Activated T-cell treated with anti-CD3 and anti-CD28 coated beads, Interleukin-2, amount 50 U/mL, for 72 hours (primary cell): ENCODE measurements around the gene MPPED1. TPM values are rescaled to one million over a fixed set of nuclear protein-coding genes. Genes with fewer than 3 reads are reported as not detected.

Experiments used
- ATAC-seq, 2 donors: fragments of 150-1000 bp; cut with Tn5 transposase; replicated peaks in 1 of 2; 2 replicates each; pipeline ENCODE4 v1.10.0; 2021; ENCODE audit warnings: moderate library complexity in 2 of 2, mild to moderate bottlenecking in 1 of 2
- DNase-seq, 2 donors: peaks; one replicate each; pipeline ENCODE4 v3.0.0; 2021 to 2022; ENCODE audit warnings: mixed read lengths in 1 of 2
- H3K27ac Mint-ChIP-seq: one replicate; pipeline ENCODE4 v1.8.0; 2022; ENCODE audit warnings: mild to moderate bottlenecking, moderate library complexity, mixed read lengths
- H3K27me3 Mint-ChIP-seq: one replicate; pipeline ENCODE4 v1.8.0; 2022; ENCODE audit warnings: low read depth, mixed read lengths
- H3K36me3 Mint-ChIP-seq, 2 donors: one replicate each; pipeline ENCODE4 v1.8.0; 2022; ENCODE audit warnings: mixed read lengths in 2 of 2, mild to moderate bottlenecking in 1 of 2; ENCODE audit not compliant: insufficient read depth in 2 of 2
- H3K4me1 Mint-ChIP-seq: one replicate; pipeline ENCODE4 v1.8.0; 2022; ENCODE audit warnings: low read depth, mixed read lengths
- H3K4me3 Mint-ChIP-seq, 2 donors: one replicate each; pipeline ENCODE4 v1.8.0; 2022; ENCODE audit warnings: mild to moderate bottlenecking in 2 of 2, mixed read lengths in 2 of 2, moderate library complexity in 2 of 2
- H3K9me3 Mint-ChIP-seq, 2 donors: one replicate each; pipeline ENCODE4 v1.8.0; 2022; ENCODE audit warnings: mixed read lengths in 2 of 2
- total RNA-seq, 2 donors: library from RNA; stranded (reverse); gene quantifications; one replicate each; pipeline ENCODE4 v1.2.3, GENCODE V29; 2022

MPPED1 gene
- total RNA-seq, 2 donors from 2014 or later = not detected

DNA sequence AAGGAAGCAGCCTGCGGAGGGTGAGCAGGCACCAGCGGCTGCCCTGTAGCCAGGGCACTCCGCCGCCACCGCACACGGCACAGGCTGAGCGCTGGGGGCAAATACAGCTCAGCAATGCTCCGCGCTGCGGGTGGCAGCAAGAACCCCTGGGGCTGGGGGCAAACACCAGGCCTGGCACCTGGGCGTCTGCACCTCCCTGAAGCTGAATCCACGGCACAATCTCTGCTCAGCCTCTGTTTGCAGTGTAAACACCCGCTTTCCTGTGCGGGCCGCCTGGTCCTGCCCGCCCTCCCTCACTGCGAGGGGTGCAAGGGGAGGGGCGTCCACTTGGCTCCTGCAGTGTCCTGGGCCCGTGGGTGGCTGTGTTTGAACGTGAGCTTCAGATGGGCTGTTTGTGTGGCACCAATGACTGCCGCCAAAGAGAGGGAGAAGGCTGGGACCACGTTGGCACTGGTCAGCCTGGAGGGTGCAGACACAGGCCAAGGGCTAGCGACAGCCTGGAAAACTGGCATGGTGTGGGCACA lies 14.8 kb upstream of the MPPED1 start:
- Mint-ChIP-seq H3K36me3 (no peaks in the 10 kb centered on the region), H3K27ac (no peak overlapping the region), H3K27me3 (peaks cover 17% of the 10 kb centered on the region), H3K9me3 (no peaks in the 10 kb centered on the region), H3K4me1 (no peaks in the 10 kb centered on the region), H3K4me3 (no peak overlapping the region)
- ATAC-seq (no peak), DNase-seq (no peak)

DNA sequence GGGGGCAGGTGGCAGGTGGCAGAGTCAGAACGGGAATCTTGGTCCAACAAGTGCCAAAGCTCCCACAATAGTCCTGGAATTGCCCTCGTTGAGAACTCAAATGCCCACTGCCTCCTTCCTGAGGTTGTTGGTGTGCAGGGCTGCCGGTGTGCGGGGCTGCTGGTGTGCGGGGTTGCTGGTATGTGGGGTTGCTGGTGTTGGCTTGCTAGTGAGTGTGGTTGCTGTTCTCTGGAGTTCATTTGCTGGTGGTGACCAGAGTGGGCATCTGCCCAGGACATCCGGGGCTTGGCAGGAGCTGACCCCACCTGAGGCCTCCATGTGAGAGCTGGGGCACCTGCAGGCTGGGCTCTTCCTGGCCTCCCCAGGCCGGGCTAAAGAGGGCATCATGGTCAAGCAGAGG lies 14.0 kb upstream of the MPPED1 start:
- no peaks in the 10 kb centered on the region for H3K36me3 Mint-ChIP-seq
- ATAC-seq = no peak
- H3K27ac Mint-ChIP-seq = no peak overlapping the region

DNA sequence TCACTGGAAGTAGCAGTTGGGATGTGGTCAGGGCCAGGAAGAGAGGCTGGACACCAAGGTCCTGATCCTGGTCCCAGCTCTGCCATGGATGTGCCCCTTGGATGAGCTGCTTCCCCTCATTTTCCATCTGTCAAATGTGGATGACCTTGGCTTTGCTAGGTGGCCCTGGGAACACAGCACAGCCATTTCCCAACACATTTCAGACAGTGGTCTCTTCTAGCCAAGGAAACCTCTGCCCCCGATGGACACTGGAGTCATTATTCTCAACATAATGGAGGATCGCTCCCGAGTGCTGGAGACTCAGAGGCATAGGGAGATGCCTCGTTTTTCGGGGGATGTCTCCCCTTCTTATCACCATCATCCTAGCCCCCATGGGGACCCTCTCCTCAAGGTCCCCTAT lies 13.6 kb upstream of the MPPED1 start:
- peaks cover 17% of the 10 kb centered on the region for H3K27me3 Mint-ChIP-seq
- H3K4me1 Mint-ChIP-seq = no peaks in the 10 kb centered on the region
- H3K27ac Mint-ChIP-seq = no peak overlapping the region
- no peaks in the 10 kb centered on the region for H3K9me3 Mint-ChIP-seq
- DNase-seq (no peak), ATAC-seq (no peak)
- H3K4me3 Mint-ChIP-seq = no peak overlapping the region
- no peaks in the 10 kb centered on the region for H3K36me3 Mint-ChIP-seq

More for the DNA sequence above, 14.0 kb upstream of the MPPED1 start:
- peaks cover 17% of the 10 kb centered on the region for H3K27me3 Mint-ChIP-seq
- no peaks in the 10 kb centered on the region for H3K9me3 Mint-ChIP-seq
- no peak overlapping the region for H3K4me3 Mint-ChIP-seq
- no peaks in the 10 kb centered on the region for H3K4me1 Mint-ChIP-seq
- no peak for DNase-seq

DNA sequence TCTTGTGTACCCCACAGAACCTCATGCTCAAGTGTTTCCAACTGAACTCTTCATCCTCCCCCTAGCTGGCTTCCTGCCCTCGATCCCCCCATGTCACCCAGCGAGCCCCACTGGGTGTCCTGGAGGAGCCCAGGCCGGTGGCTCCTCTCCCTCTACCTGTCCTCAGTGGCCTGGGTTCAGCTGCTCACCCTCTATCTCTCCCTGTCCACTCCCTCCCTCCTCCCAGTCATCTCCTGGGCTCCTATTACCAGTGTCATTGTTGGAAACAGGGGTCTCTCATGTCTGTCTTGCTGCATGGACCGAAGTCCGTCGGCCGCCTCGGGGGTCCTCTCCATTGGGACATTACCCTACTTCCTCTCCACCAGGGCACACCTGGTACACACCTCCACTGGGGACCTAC lies 12.9 kb upstream of the MPPED1 start:
- peaks cover 17% of the 10 kb centered on the region for H3K27me3 Mint-ChIP-seq
- ATAC-seq (no peak), DNase-seq (no peak)
- no peaks in the 10 kb centered on the region for H3K36me3 Mint-ChIP-seq
- no peak overlapping the region for H3K4me3 Mint-ChIP-seq
- no peak overlapping the region for H3K27ac Mint-ChIP-seq
- no peaks in the 10 kb centered on the region for H3K9me3 Mint-ChIP-seq
- no peaks in the 10 kb centered on the region for H3K4me1 Mint-ChIP-seq

DNA sequence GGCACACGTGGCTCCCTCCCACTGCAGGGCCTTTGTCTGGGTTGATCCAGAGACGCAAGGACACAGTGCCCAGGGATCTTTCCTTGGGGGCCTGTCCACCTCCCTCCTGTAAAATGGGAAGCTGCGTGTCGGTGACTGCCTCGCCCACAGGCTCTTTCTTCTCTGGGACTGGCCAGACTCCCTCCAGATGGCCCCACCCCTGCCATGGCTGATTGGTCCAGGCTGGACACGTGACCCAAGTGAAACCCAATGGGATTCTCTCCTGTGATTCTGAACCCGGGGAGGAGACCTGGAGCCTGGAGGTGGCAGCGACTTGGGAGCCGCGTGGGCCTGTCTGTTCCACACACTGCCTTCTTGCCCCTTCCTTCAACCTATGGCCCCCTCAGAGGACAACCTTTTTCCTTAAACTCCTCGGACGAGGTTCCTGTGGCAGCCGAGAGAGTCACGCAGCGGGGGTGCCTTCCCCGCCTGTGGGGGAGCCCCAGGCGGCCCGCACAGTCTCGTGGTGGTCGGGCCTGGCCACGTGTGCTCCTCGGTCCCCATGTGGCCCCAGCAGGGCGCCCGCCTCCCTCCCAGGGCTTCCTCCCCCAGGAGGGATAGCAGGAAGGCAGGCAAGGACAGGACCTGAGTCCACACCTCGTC lies 12.4 kb upstream of the MPPED1 start:
- H3K36me3 Mint-ChIP-seq = no peaks in the 10 kb centered on the region
- no peaks in the 10 kb centered on the region for H3K9me3 Mint-ChIP-seq
- H3K27ac Mint-ChIP-seq = no peak overlapping the region
- no peak overlapping the region for H3K4me3 Mint-ChIP-seq
- no peak for ATAC-seq
- no peaks in the 10 kb centered on the region for H3K4me1 Mint-ChIP-seq
- DNase-seq = no peak
- H3K27me3 Mint-ChIP-seq = peaks cover 17% of the 10 kb centered on the region

DNA sequence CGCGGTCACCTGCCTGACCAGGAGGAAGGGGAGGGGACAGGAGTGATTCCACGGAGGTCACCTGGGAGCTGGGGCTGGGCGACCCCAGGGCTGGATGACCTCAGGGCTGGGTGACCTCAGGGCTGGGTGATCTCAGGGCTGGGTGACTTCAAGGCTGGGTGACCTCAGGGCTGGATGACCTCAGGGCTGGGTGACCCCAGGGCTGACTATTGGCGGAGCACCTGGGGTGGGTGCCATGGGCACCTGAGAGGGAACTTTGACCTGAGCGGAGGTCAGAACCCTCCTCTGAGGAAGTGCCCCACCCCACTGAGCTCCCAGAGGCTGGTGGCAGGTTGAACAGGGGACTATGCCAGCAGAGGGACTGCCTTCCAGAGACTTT lies 11.8 kb upstream of the MPPED1 start:
- DNase-seq (no peak), ATAC-seq (no peak)
- no peaks in the 10 kb centered on the region for H3K9me3 Mint-ChIP-seq
- H3K4me3 Mint-ChIP-seq = no peak overlapping the region
- peaks cover 17% of the 10 kb centered on the region for H3K27me3 Mint-ChIP-seq
- no peaks in the 10 kb centered on the region for H3K36me3 Mint-ChIP-seq
- no peak overlapping the region for H3K27ac Mint-ChIP-seq
- no peaks in the 10 kb centered on the region for H3K4me1 Mint-ChIP-seq

DNA sequence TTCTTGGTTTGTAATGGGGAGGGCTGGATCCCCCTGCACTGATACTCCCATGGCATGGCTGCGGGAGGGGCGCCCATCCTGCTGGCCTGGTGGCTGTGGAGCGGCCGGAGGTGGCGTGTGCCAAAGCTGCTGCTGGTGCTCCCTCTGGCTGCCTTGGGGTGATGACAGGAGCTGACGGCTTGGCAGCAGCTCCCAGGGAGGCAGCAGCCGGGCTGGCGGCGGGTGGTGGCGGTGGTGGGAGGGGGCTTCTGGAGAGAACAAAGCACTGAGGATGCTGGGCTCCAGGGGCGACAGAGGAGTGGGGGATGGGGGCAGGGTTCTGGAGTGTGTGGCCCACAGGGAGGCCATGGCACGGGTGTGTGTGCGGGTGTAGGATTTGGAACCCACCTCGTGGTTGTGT lies 11.4 kb upstream of the MPPED1 start:
- Mint-ChIP-seq H3K36me3 (no peaks in the 10 kb centered on the region), H3K4me3 (no peak overlapping the region), H3K27me3 (peaks cover 17% of the 10 kb centered on the region), H3K9me3 (no peaks in the 10 kb centered on the region), H3K4me1 (no peaks in the 10 kb centered on the region), H3K27ac (no peak overlapping the region)
- DNase-seq (no peak), ATAC-seq (no peak)

DNA sequence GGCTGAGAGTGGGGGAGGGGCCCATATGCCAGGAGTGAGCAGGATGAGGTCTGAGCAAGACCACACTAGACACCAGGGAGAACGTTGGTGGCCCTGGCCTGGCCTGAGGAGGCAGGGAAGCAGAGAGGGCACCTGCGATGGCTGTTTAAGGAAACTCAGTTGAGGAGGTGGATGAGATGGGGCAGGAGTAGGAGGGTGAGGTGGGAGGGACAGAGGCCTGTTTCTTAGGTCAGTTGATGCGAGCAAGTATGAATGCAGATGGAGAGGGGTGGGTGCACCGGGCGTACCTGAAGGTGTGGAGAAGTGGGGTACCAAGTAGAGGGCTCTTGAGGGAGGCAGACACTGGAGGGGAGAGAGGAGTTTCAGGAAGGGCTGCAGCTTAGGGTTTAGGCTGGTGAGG lies 10.6 kb upstream of the MPPED1 start:
- no peaks in the 10 kb centered on the region for H3K9me3 Mint-ChIP-seq
- peaks cover 17% of the 10 kb centered on the region for H3K27me3 Mint-ChIP-seq
- H3K36me3 Mint-ChIP-seq = no peaks in the 10 kb centered on the region
- no peak overlapping the region for H3K27ac Mint-ChIP-seq
- no peak for DNase-seq
- no peaks in the 10 kb centered on the region for H3K4me1 Mint-ChIP-seq
- H3K4me3 Mint-ChIP-seq = no peak overlapping the region
- ATAC-seq = no peak

DNA sequence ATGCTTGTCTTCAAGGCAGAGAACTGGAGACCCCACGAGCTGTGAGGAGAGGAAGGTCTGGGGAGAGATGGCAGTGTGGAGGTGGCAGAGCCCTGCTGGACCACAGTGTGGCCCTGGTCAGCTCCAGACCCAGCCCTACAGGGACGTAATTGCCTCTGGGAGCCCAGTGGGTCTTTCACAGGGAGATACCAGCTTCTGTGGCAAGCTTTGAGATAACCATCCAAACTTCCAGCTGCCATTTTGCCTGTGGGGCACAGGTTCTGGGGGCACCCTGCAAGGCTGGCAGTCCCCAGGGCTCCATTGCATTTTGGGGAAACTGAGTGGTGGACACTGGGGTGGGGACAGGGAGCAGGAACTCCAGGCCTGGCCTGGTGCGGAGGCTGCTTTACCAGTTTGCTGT lies 10.2 kb upstream of the MPPED1 start:
- H3K27ac Mint-ChIP-seq = no peak overlapping the region
- H3K4me3 Mint-ChIP-seq = no peak overlapping the region
- no peaks in the 10 kb centered on the region for H3K4me1 Mint-ChIP-seq
- ATAC-seq (no peak), DNase-seq (no peak)
- H3K36me3 Mint-ChIP-seq = no peaks in the 10 kb centered on the region
- H3K27me3 Mint-ChIP-seq = peaks cover 17% of the 10 kb centered on the region
- H3K9me3 Mint-ChIP-seq = no peaks in the 10 kb centered on the region

DNA sequence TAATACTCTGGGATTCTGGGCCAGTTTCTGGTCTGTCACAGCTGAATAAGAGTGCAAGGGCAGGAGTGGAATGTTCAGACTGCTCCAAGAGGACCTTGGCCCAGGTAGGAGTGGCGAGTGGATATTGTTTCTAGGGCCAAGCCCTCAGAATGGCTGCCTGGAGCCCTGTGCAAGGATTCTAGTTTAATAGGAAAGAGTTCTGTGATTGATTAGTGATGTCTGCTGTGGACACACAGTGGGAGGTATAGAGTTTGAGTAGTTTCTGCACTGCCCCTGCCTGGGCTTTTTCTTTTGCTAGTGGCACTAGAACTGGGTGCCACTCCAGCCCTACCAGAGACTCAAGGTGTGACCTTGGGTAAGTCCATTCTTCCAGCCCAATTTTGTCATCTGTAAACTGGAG lies 9.7 kb upstream of the MPPED1 start:
- peaks cover 17% of the 10 kb centered on the region for H3K27me3 Mint-ChIP-seq
- H3K4me1 Mint-ChIP-seq = no peaks in the 10 kb centered on the region
- H3K36me3 Mint-ChIP-seq = no peaks in the 10 kb centered on the region
- DNase-seq (no peak), ATAC-seq (no peak)
- no peak overlapping the region for H3K27ac Mint-ChIP-seq
- no peaks in the 10 kb centered on the region for H3K9me3 Mint-ChIP-seq
- no peak overlapping the region for H3K4me3 Mint-ChIP-seq

DNA sequence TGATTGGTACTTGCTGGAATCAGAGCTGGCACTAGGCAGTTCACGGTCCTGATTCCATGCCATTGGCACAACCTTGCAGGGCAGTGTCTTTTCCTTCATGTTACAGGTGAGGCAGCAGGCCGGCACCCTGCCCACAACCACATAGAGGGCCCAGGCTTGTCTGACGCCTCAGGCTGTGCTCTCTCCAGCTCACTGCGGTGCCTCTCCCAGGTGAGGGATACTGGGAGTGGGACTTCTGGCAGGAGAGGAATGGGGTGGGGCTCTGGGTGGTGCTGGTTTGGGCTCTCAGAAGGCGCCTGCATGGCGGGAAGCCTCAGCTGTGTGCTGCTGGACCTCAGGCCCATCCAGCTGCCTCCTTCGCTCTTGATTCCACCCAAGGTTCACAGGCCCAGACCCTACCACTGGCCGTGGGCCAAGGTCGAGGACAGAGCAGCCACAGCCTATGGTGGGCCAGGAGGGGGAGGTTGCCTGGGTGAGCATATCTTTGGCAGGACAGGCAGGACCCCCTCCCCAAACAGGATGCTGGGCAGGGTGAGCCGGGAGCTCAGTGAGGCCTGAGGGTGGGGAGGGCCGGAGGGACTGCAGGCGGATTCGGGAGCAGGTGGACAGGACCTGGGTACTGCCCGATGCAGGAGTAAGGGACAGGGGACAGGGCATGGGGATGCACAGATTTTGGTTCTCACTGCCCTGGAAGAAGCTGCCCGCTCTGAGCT lies 7.0 kb upstream of the MPPED1 start:
- DNase-seq = no peak
- Mint-ChIP-seq H3K4me3 (no peak overlapping the region), H3K27ac (no peak overlapping the region), H3K4me1 (no peaks in the 10 kb centered on the region), H3K9me3 (no peaks in the 10 kb centered on the region), H3K27me3 (peaks cover 15% of the 10 kb centered on the region), H3K36me3 (no peaks in the 10 kb centered on the region)
- no peak for ATAC-seq

DNA sequence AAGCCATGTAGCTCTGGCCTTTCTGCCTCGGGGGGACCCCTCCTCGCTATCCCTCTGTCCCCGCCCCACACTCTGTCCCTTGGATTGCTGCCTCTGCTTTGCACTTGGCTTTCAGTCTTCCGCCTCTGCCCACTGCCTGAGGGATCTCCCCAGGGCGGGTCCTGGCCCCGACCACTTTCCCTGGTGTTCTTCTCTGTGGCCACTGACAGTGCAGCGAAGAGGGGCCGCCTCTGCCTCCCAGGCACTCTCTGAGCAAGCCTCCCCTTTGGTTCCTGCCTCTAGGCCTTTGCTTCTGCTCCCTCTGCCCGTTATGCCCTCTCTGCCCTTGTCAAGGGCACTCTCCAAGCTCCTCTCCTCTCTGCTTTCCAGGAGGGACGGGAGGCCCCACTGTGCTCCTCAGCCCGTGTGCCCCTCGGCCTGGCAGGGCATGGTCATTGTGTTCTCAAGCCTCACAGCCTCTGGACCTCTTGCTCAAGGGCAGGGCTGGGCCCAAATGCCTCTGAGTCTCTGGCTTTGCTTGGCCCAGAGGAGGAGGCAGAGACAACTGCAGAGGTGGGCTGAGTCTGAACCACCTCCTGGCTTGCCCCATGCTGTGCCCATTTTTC lies 5.5 kb upstream of the MPPED1 start:
- Mint-ChIP-seq H3K27me3 (peaks cover 24% of the 10 kb centered on the region), H3K9me3 (no peaks in the 10 kb centered on the region)

DNA sequence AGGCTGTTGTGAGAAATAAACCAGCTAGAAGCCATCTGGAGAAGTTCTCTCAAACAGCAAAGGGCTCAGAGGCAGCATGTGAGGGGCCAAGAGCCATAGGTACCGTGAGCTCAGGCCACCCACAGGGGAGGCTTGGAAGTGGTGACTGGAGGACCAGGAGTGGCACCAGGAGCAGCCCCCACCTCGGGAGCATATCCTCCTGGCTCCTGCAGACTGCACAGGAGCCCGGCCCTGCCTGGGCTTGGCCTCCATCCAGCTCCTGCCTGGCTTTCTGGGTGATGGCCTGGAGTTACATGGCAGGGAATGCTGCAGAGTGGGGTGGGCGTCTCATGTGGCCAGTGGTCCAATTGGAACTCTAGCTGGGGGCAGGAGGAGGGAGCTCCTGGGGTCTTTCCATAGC lies 4.2 kb upstream of the MPPED1 start:
- no peak for DNase-seq

More for the DNA sequence above, 5.5 kb upstream of the MPPED1 start:
- no peaks in the 10 kb centered on the region for H3K36me3 Mint-ChIP-seq
- no peak for DNase-seq
- H3K4me3 Mint-ChIP-seq = no peak overlapping the region
- H3K4me1 Mint-ChIP-seq = no peaks in the 10 kb centered on the region
- ATAC-seq = no peak
- H3K27ac Mint-ChIP-seq = no peak overlapping the region

More for the DNA sequence above, 4.2 kb upstream of the MPPED1 start:
- Mint-ChIP-seq H3K4me1 (no peaks in the 10 kb centered on the region), H3K4me3 (no peak overlapping the region), H3K9me3 (no peaks in the 10 kb centered on the region), H3K27me3 (peaks cover 24% of the 10 kb centered on the region), H3K36me3 (no peaks in the 10 kb centered on the region), H3K27ac (no peak overlapping the region)
- ATAC-seq = no peak
